Measurements from ENCODE around the gene PPM1G.

PPM1G gene

GRCh38 chr2:27373567-27373966, 35.8 kb downstream of the PPM1G start:
- DNase-seq (ENCODE audit: low read depth) = no peak
- no peak overlapping the region for H3K4me3 ChIP-seq (ENCODE audit: low read depth, low read length)
- TF ChIP-seq CTCF (IDR thresholded peaks at IDR 0.05; ENCODE audit: low read depth, low read length) (no peak), MYC (IDR thresholded peaks at IDR 0.05; ENCODE audit: low read depth, low read length) (no peak), MAX (IDR thresholded peaks at IDR 0.05; ENCODE audit: low read depth, low read length) (no peak), POLR2A (IDR thresholded peaks at IDR 0.05; ENCODE audit: extremely low read depth, insufficient read length) (no peak)

- no peak for DNase-seq (ENCODE audit: low read depth)
- H3K4me3 ChIP-seq (ENCODE audit: low read depth, low read length) = no peak overlapping the region
- no peak for TF ChIP-seq MYC (IDR thresholded peaks at IDR 0.05; ENCODE audit: low read depth, low read length)
- no peak for TF ChIP-seq CTCF (IDR thresholded peaks at IDR 0.05; ENCODE audit: low read depth, low read length)
- no peak for TF ChIP-seq MAX (IDR thresholded peaks at IDR 0.05; ENCODE audit: low read depth, low read length)
- TF ChIP-seq POLR2A (IDR thresholded peaks at IDR 0.05; ENCODE audit: extremely low read depth, insufficient read length) = no peak
Observed at GRCh38 chr2:27372937-27373336, 36.5 kb downstream of the PPM1G start.

- peak; percentile 95 for DNase-seq (ENCODE audit: low read depth)
- H3K4me3 ChIP-seq (ENCODE audit: low read depth, low read length) = peak overlapping the region; percentile 93
- TF ChIP-seq MYC (IDR thresholded peaks at IDR 0.05; ENCODE audit: low read depth, low read length) = peak; percentile 92
- TF ChIP-seq MAX (IDR thresholded peaks at IDR 0.05; ENCODE audit: low read depth, low read length) = peak; percentile 95
- TF ChIP-seq CTCF (IDR thresholded peaks at IDR 0.05; ENCODE audit: low read depth, low read length) = no peak
- no peak for TF ChIP-seq POLR2A (IDR thresholded peaks at IDR 0.05; ENCODE audit: extremely low read depth, insufficient read length)
Observed at GRCh38 chr2:27370816-27371620, 38.4 kb downstream of the PPM1G start.

- TF ChIP-seq CTCF (IDR thresholded peaks at IDR 0.05; ENCODE audit: low read depth, low read length) (peak; percentile 70), MYC (IDR thresholded peaks at IDR 0.05; ENCODE audit: low read depth, low read length) (peak; percentile 96), MAX (IDR thresholded peaks at IDR 0.05; ENCODE audit: low read depth, low read length) (peak; percentile 89), POLR2A (IDR thresholded peaks at IDR 0.05; ENCODE audit: extremely low read depth, insufficient read length) (peak; percentile 58)
- H3K4me3 ChIP-seq (ENCODE audit: low read depth, low read length) = peak within 1 kb of the TSS; percentile 93
- DNase-seq (ENCODE audit: low read depth) = peak; percentile 100
Observed at GRCh38 chr2:27370026-27370815, 39.2 kb downstream of the PPM1G start, which contains the start of the genes EIF2B4 and SNX17. Gene EIF2B4, minus strand, starts transcription at chr2:27370338. Its CDS starts 24 bp downstream, at chr2:27370314. Gene SNX17, plus strand, starts transcription at chr2:27370616. Its CDS starts 128 bp downstream, at chr2:27370744.

- TF ChIP-seq MAX (IDR thresholded peaks at IDR 0.05; ENCODE audit: low read depth, low read length) (no peak), MYC (IDR thresholded peaks at IDR 0.05; ENCODE audit: low read depth, low read length) (no peak)
- peak; percentile 72 for DNase-seq (ENCODE audit: low read depth)
- H3K4me3 ChIP-seq (ENCODE audit: low read depth, low read length) = peak overlapping the region; percentile 78
Observed at GRCh38 chr2:27369471-27370025, 39.8 kb downstream of the PPM1G start.

Measured in NB4 (cell line).